HepG2 (cell line): Measurements from ENCODE around the gene ADGRG1. TPM values are rescaled to one million over a fixed set of nuclear protein-coding genes. Genes with fewer than 3 reads are reported as not detected.
A peak's percentile ranks its signal among the peaks of the same experiment; 100 is the strongest.

Experiments used
- ATAC-seq: fragments of 200-7000 bp; cut with Tn5 transposase; 3 replicates; pipeline ENCODE4 v1.9.1; 2020; ENCODE audit warnings: mild to moderate bottlenecking, moderate library complexity
- BruUV-seq: library from RNA; stranded (reverse); fragments of 400-500 nt; replicated peaks from 2 replicates; lab custom pipeline; 2021; lab: Mats Ljungman, UMichigan
- CTCF ChIA-PET: fragments of 300-600 bp; formaldehyde crosslinking; extraction: SDS; loops from one replicate; lab custom pipeline; 2021; ENCODE audit warnings: low total read pairs, inconsistent platforms, low intra/inter-chr PET ratio; lab: Yijun Ruan, JAX
- POLR2A ChIA-PET: fragments of 350-600 bp; sonication (Branson Sonifier 250); formaldehyde crosslinking; loops from one replicate; lab custom pipeline; 2020; ENCODE audit warnings: antibody characterized with exemption, inconsistent platforms; lab: Yijun Ruan, JAX
- DNase-seq: peaks from one replicate; pipeline ENCODE4 v3.0.0-alpha.2; 2015; ENCODE audit warnings: low spot score
- FAIRE-seq: peaks from 3 replicates; lab custom pipeline; 2011; peaks lifted over from hg19 to GRCh38; lab: Jason Lieb, UNC
- H2AFZ ChIP-seq: one replicate; pipeline ENCODE4 v1.6.1; 2011; ENCODE audit warnings: low read length, inconsistent platforms
- H3K27ac ChIP-seq: fragments of 300-600 bp; 3 replicates; pipeline ENCODE4 v1.8.0; 2011; ENCODE audit warnings: mixed run types, mild to moderate bottlenecking, mixed read lengths, low read length, inconsistent platforms; ENCODE audit not compliant: insufficient read depth; ENCODE audit errors: extremely low read length
- H3K27me3 ChIP-seq, 2 experiments: fragments of 200-600 bp in 1 of 2; 2 replicates in 1 of 2; 3 replicates in 1 of 2; pipeline versions ENCODE4 v1.6.0 to v1.8.0; 2011; ENCODE audit warnings: low read length in 2 of 2, mild to moderate bottlenecking in 2 of 2, moderate library complexity in 2 of 2, inconsistent platforms in 1 of 2; ENCODE audit not compliant: insufficient read depth in 2 of 2, control insufficient read depth in 1 of 2
- H3K36me3 ChIP-seq, 2 experiments: fragments of 200-600 bp in 1 of 2; replicated peaks in 1 of 2; 2 replicates in 1 of 2; 3 replicates in 1 of 2; pipeline versions ENCODE4 v1.5.1 to v1.8.0; 2011; ENCODE audit warnings: low read length in 2 of 2, inconsistent platforms in 1 of 2; ENCODE audit not compliant: insufficient read depth in 2 of 2, control insufficient read depth in 1 of 2
- H3K4me1 ChIP-seq: 2 replicates; pipeline ENCODE4 v1.5.1; 2012; ENCODE audit warnings: low read length, inconsistent platforms; ENCODE audit not compliant: insufficient read depth
- H3K4me2 ChIP-seq: 2 replicates; pipeline ENCODE4 v1.6.0; 2011; ENCODE audit warnings: low read depth, low read length, inconsistent platforms
- H3K4me3 ChIP-seq, 3 experiments: fragments of 200-600 bp in 1 of 3; sonication (generic), shearing (Covaris generic) in 1 of 3; replicated peaks in 1 of 3; 2 replicates each; pipeline ENCODE4 v1.5.1; 2011 to 2016; ENCODE audit warnings: low read length in 3 of 3, inconsistent platforms in 2 of 3, low read depth in 2 of 3, mild to moderate bottlenecking in 2 of 3, control low read depth in 1 of 3, mixed read lengths in 1 of 3; ENCODE audit not compliant: insufficient read depth in 1 of 3
- H3K79me2 ChIP-seq: one replicate; pipeline ENCODE4 v1.6.1; 2011; ENCODE audit warnings: low read length, inconsistent platforms; ENCODE audit not compliant: insufficient read depth
- H3K9ac ChIP-seq: 2 replicates; pipeline ENCODE4 v1.6.0; 2011; ENCODE audit warnings: mild to moderate bottlenecking, low read depth, low read length, inconsistent platforms; ENCODE audit not compliant: insufficient read depth
- H3K9me3 ChIP-seq: 2 replicates; pipeline ENCODE4 v1.5.1; 2012; ENCODE audit warnings: mild to moderate bottlenecking, low read length
- H4K20me1 ChIP-seq: 2 replicates; pipeline ENCODE4 v1.6.0; 2011; ENCODE audit warnings: inconsistent platforms, mild to moderate bottlenecking, low read length, moderate library complexity; ENCODE audit not compliant: insufficient read depth
- NRL ChIP-seq: sonication (generic); formaldehyde crosslinking; IDR thresholded peaks from 2 replicates; pipeline ENCODE4 v1.5.0; 2020; ENCODE audit warnings: missing genetic modification reagents, mild to moderate bottlenecking, moderate library complexity, borderline replicate concordance
- ZNF280B ChIP-seq: sonication (generic); formaldehyde crosslinking; IDR thresholded peaks from 2 replicates; pipeline ENCODE4 v1.5.0; 2020; ENCODE audit warnings: missing genetic modification reagents, mild to moderate bottlenecking, borderline replicate concordance
- ZNF576 ChIP-seq: sonication (generic); formaldehyde crosslinking; IDR thresholded peaks from 2 replicates; pipeline ENCODE4 v1.4.0; 2020; ENCODE audit warnings: mild to moderate bottlenecking, missing genetic modification reagents
- WGBS: methylation state at CpG from one replicate; pipeline ENCODE4 v1.1.6; 2017; ENCODE audit warnings: low lambda C conversion rate; 5-methylcytosine and 5-hydroxymethylcytosine counted together
- in situ Hi-C: cut with HindIII; loops from 2 replicates; pipeline ENCODE4 v1.10.0; 2017; ENCODE audit warnings: low pct_unique_long_range_greater_than_20kb; ENCODE audit not compliant: extremely low pct_ligation_motif_present
- intact Hi-C: fragments of 100-400 bp; cut with micrococcal nuclease; formaldehyde crosslinking; loops from one replicate; pipeline ENCODE4 v1.10.0; 2022; ENCODE audit not compliant: unreplicated experiment
- polyA plus RNA-seq, 8 experiments: library from polyadenylated mRNA; depleted of rRNA in 3 of 8; stranded (reverse) in 7 of 8; unstranded in 1 of 8; fragments of >200 nt; fragmentation: Illumina TruSeq in 4 of 8; extraction: Trizol in 4 of 8; gene quantifications; 2 replicates each; pipeline versions ENCODE4 v1.2.1 to v1.2.3, GENCODE V29; 2011 to 2016; ENCODE audit warnings: low read depth in 4 of 8, missing spikeins in 1 of 8, mixed read lengths in 1 of 8; ENCODE audit not compliant: insufficient read depth in 1 of 8
- total RNA-seq, 5 experiments: library from RNA; depleted of rRNA; stranded (reverse); fragments of >200 nt; fragmentation: Illumina TruSeq; extraction: Trizol; gene quantifications; 2 replicates each; pipeline ENCODE4 v1.2.3, GENCODE V29; 2016; ENCODE audit warnings: low read depth in 1 of 5

The ADGRG1 gene
- total and polyA plus RNA-seq, 2 of the 13 experiments (the other 11 are each of a cell fraction or from before 2014, with no cell fraction given), result 2.7 to 5.9 TPM

GRCh38 chr16:57626420-57627170 lies 1.8 kb upstream of the ADGRG1 start:
- BruUV-seq, result no TSS peak
- Histone ChIP-seq H3K4me1 (peaks cover 46% of the 10 kb centered on the region), H3K4me2 (no peak overlapping the region), H4K20me1 (no peaks in the 10 kb centered on the region), H3K27ac (no peak overlapping the region), H3K9me3 (no peaks in the 10 kb centered on the region), H3K27me3 (no peaks in the 10 kb centered on the region), H3K9ac (no peak overlapping the region), H3K36me3 (no peaks in the 10 kb centered on the region), H3K79me2 (no peaks in the 10 kb centered on the region), H2AFZ (no peak overlapping the region), H3K4me3 (no peak overlapping the region)
- no peak for FAIRE-seq
- POLR2A ChIA-PET, result interaction anchor here (1.0 kb wide), 1 partner anchor 20 kb away, joined by 3 read pairs; no protein-coding TSS in a partner anchor
- no peak for DNase-seq
- in situ Hi-C loops (no loop called here), intact Hi-C loops (no loop called here)
- no peak for ATAC-seq
- CTCF ChIA-PET, result no interaction called here
- no peak for TF ChIP-seq ZNF576
- TF ChIP-seq ZNF280B (CRISPR knock-in tag), result peak; percentile 31; the same call in 1 of the 2 replicates
- TF ChIP-seq NRL, result 0 out of 2 replicates have a peak, but pooled peaks have one; percentile 23
- 81% methylated on average over 10 of the region's 10 CpGs for WGBS
